ENCODE measurements around the gene CYBC1. TPM values are rescaled to one million over a fixed set of nuclear protein-coding genes. Genes with fewer than 3 reads are reported as not detected.

The CYBC1 gene
- polyA plus RNA-seq, 3 donors: 160 to 225 (median 217) TPM

GRCh38 chr17:82400206-82400605, 50.3 kb downstream of the CYBC1 start:
- TF ChIP-seq, protein P1, sequence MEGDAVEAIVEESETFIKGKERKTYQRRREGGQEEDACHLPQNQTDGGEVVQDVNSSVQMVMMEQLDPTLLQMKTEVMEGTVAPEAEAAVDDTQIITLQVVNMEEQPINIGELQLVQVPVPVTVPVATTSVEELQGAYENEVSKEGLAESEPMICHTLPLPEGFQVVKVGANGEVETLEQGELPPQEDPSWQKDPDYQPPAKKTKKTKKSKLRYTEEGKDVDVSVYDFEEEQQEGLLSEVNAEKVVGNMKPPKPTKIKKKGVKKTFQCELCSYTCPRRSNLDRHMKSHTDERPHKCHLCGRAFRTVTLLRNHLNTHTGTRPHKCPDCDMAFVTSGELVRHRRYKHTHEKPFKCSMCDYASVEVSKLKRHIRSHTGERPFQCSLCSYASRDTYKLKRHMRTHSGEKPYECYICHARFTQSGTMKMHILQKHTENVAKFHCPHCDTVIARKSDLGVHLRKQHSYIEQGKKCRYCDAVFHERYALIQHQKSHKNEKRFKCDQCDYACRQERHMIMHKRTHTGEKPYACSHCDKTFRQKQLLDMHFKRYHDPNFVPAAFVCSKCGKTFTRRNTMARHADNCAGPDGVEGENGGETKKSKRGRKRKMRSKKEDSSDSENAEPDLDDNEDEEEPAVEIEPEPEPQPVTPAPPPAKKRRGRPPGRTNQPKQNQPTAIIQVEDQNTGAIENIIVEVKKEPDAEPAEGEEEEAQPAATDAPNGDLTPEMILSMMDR (IDR thresholded peaks at IDR 0.05): no peak
- peak overlapping the region in 2 of 3 experiments; percentile 22 to 66 for H3K4me3 ChIP-seq (replicated peaks in 1 of 3; ENCODE audit: low read depth in 2 of 3, low read length in 3 of 3)
- Mint-ChIP-seq H3K4me1 (peaks cover 27% of the 10 kb centered on the region), H3K36me3 (peaks cover 23 to 50% of the 10 kb centered on the region in 2 donors), H3K27ac (peak overlapping the region in 4 of 7 donors; percentile 13 to 68 (median 34)), H3K9me3 (no peaks in the 10 kb centered on the region), H3K27me3 (ENCODE audit: low read depth in 3 of 3) (peaks cover 1 to 6% (median 3%) of the 10 kb centered on the region in 3 donors), H3K4me3 (peak overlapping the region; percentile 34 to 94)
- DNase-seq: peak; percentile 30 to 71 (median 48)
- H3K79me2 ChIP-seq (ENCODE audit: insufficient read depth, low read length): no peaks in the 10 kb centered on the region
- no peaks in the 10 kb centered on the region for H3K9me3 ChIP-seq (replicated peaks in 1 of 2; ENCODE audit: control insufficient read depth in 1 of 2, insufficient read depth in 1 of 2, low read length in 2 of 2)
- peak overlapping the region; percentile 20 to 66 for H3K27ac ChIP-seq (ENCODE audit: low read depth in 1 of 2, low read length in 2 of 2)
- no peaks in the 10 kb centered on the region for H4K20me1 ChIP-seq (ENCODE audit: insufficient read depth, low read length)
- no peaks in the 10 kb centered on the region for H3K27me3 ChIP-seq (ENCODE audit: control insufficient read depth in 2 of 2, insufficient read depth in 2 of 2, low read length in 2 of 2)
- H2AFZ ChIP-seq (ENCODE audit: insufficient read depth, low read depth, low read length, poor library complexity, severe bottlenecking): peak overlapping the region; percentile 33
- H3K4me2 ChIP-seq (replicated peaks; ENCODE audit: extremely low read depth, low read length, poor library complexity, severe bottlenecking): peak overlapping the region; percentile 74
- no peak overlapping the region for H3K9ac ChIP-seq (ENCODE audit: insufficient read depth, low read length, poor library complexity, severe bottlenecking)
- 0% methylated on average over 1 of the region's 7 CpGs for WGBS (ENCODE audit: insufficient coverage)
- peaks cover 13 to 19% of the 10 kb centered on the region in 2 donors for H3K36me3 ChIP-seq (replicated peaks in 1 of 2; ENCODE audit: control insufficient read depth in 1 of 2, insufficient read depth in 2 of 2, low read length in 2 of 2)
- peaks cover 28 to 30% of the 10 kb centered on the region in 2 donors for H3K4me1 ChIP-seq (ENCODE audit: control insufficient read depth in 1 of 2, insufficient read depth in 2 of 2, low read length in 2 of 2)
- intact Hi-C loops (cut with micrococcal nuclease): no loop called here

- no peak overlapping the region for H2AFZ ChIP-seq (ENCODE audit: insufficient read depth, low read depth, low read length, poor library complexity, severe bottlenecking)
- peak overlapping the region in 2 of 7 donors; percentile 13 to 40 for H3K27ac Mint-ChIP-seq
- H3K4me3 Mint-ChIP-seq: peak overlapping the region in 1 of 2 donors; percentile 94
- TF ChIP-seq, protein P1 (IDR thresholded peaks at IDR 0.05): no peak
- H3K36me3 Mint-ChIP-seq: peaks cover 22 to 49% of the 10 kb centered on the region in 2 donors
- peaks cover 13 to 15% of the 10 kb centered on the region in 2 donors for H3K36me3 ChIP-seq (replicated peaks in 1 of 2; ENCODE audit: control insufficient read depth in 1 of 2, insufficient read depth in 2 of 2, low read length in 2 of 2)
- no peaks in the 10 kb centered on the region for H3K27me3 ChIP-seq (ENCODE audit: control insufficient read depth in 2 of 2, insufficient read depth in 2 of 2, low read length in 2 of 2)
- H4K20me1 ChIP-seq (ENCODE audit: insufficient read depth, low read length): no peaks in the 10 kb centered on the region
- DNase-seq: no peak
- peaks cover 28 to 30% of the 10 kb centered on the region in 2 donors for H3K4me1 ChIP-seq (ENCODE audit: control insufficient read depth in 1 of 2, insufficient read depth in 2 of 2, low read length in 2 of 2)
- 68% methylated on average over 7 of the region's 18 CpGs for WGBS (ENCODE audit: insufficient coverage)
- no peaks in the 10 kb centered on the region for H3K79me2 ChIP-seq (ENCODE audit: insufficient read depth, low read length)
- H3K9ac ChIP-seq (ENCODE audit: insufficient read depth, low read length, poor library complexity, severe bottlenecking): peak overlapping the region; percentile 0
- H3K4me1 Mint-ChIP-seq: peaks cover 27% of the 10 kb centered on the region
- H3K4me2 ChIP-seq (replicated peaks; ENCODE audit: extremely low read depth, low read length, poor library complexity, severe bottlenecking): peak overlapping the region; percentile 74
- H3K4me3 ChIP-seq (replicated peaks in 1 of 3; ENCODE audit: low read depth in 2 of 3, low read length in 3 of 3): peak overlapping the region in 1 of 3 experiments; percentile 66
- no peaks in the 10 kb centered on the region for H3K9me3 Mint-ChIP-seq
- peaks cover 1 to 6% (median 3%) of the 10 kb centered on the region in 3 donors for H3K27me3 Mint-ChIP-seq (ENCODE audit: low read depth in 3 of 3)
- intact Hi-C loops (cut with micrococcal nuclease): no loop called here
- no peaks in the 10 kb centered on the region for H3K9me3 ChIP-seq (replicated peaks in 1 of 2; ENCODE audit: control insufficient read depth in 1 of 2, insufficient read depth in 1 of 2, low read length in 2 of 2)
- no peak overlapping the region for H3K27ac ChIP-seq (ENCODE audit: low read depth in 1 of 2, low read length in 2 of 2)
Observed at GRCh38 chr17:82399601-82400101, 50.9 kb downstream of the CYBC1 start.
